ENCODE measurements around the gene LUC7L.
"Not testable (repeated sequence)": the region's sequence is repeated elsewhere in the genome, so short reads cannot be mapped to it uniquely, and the experiment has no call there.

LUC7L gene

DNA sequence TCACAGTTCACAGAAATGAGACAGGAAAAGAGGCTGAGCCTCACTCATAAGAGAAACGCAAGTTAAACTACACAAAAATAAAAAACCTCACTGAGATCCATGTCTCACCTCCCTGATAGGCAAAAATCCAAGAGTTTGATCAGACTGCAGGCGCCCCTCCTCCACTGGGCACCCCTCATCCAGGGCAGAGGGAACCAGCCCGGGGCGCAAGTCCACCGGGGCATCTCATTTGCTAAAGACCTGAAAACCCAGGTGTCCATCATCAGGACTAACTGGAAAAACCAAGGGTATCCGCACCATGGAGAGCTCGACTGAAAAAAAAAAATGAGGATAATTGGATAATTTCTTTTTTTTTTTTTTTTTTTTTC lies 74.2 kb downstream of the LUC7L start:
- no peak for DNase-seq (ENCODE audit: low spot score)
- TF ChIP-seq, protein P1, sequence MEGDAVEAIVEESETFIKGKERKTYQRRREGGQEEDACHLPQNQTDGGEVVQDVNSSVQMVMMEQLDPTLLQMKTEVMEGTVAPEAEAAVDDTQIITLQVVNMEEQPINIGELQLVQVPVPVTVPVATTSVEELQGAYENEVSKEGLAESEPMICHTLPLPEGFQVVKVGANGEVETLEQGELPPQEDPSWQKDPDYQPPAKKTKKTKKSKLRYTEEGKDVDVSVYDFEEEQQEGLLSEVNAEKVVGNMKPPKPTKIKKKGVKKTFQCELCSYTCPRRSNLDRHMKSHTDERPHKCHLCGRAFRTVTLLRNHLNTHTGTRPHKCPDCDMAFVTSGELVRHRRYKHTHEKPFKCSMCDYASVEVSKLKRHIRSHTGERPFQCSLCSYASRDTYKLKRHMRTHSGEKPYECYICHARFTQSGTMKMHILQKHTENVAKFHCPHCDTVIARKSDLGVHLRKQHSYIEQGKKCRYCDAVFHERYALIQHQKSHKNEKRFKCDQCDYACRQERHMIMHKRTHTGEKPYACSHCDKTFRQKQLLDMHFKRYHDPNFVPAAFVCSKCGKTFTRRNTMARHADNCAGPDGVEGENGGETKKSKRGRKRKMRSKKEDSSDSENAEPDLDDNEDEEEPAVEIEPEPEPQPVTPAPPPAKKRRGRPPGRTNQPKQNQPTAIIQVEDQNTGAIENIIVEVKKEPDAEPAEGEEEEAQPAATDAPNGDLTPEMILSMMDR (IDR thresholded peaks at IDR 0.05; ENCODE audit: borderline replicate concordance, control extremely low read depth, extremely low read depth, insufficient read depth, missing control alignments): no peak
- in situ Hi-C loops (cut with MboI; ENCODE audit: low sequenced_read_pairs, unreplicated experiment): no loop called here

DNA sequence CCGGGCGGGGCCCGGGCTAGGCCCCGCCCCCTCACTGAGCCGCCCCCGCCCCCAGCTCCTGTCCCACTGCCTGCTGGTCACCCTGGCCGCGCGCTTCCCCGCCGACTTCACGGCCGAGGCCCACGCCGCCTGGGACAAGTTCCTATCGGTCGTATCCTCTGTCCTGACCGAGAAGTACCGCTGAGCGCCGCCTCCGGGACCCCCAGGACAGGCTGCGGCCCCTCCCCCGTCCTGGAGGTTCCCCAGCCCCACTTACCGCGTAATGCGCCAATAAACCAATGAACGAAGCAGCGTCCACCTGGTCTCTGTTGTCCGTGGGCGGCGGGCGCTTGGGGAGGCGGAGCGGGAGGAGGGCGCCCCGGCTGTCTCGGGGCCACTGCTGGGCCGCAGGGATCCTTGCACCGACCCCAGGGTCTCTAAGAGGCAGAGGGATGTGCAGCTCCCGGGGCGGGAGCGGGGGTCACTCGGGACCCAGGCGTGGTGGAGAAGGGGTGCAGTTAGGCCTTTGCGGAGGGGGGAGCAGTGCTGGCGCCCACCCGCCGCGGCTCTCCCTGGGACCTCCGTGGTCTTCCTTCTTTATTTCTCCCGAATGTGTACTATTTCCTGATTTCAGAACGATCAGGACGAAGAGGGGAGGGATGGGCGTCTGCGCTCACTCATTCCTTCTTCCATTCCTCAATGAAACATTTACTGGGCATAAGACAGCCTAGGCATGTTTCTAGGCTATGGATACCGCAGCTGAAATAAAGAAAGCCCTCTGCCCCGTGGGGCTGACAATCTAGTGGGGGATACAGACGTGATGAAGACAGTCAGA lies 74.8 kb downstream of the LUC7L start:
- in situ Hi-C loops (cut with MboI; ENCODE audit: low sequenced_read_pairs, unreplicated experiment): no loop called here
- TF ChIP-seq, protein P1 (IDR thresholded peaks at IDR 0.05; ENCODE audit: borderline replicate concordance, control extremely low read depth, extremely low read depth, insufficient read depth, missing control alignments): no peak
- peak; percentile 80 for DNase-seq (ENCODE audit: low spot score)

DNA sequence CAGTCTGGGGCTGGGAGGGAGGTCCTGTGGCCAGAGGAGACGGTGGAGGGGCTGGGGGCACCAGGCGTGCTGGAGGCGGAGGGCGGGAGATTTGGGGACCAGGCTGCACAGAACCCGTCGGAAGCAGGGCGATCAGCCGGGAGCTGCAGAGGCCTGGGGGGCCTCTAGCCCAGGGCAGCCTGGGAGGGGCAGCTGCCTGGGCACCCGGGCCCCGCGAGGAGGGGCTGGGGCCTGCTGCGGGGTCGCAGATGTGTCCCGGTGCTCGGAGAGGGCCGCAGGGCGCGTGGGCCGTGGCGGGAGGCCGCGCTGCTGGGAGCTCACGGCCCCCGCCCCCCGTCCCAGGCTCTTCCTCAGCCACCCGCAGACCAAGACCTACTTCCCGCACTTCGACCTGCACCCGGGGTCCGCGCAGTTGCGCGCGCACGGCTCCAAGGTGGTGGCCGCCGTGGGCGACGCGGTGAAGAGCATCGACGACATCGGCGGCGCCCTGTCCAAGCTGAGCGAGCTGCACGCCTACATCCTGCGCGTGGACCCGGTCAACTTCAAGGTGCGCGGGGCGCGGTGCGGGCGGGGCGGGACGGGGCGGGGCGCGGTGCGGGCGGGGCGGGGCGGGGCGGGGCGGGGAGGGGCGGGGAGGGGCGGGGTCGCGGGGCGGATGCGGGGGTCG lies 75.6 kb downstream of the LUC7L start:
- in situ Hi-C loops (cut with MboI; ENCODE audit: low sequenced_read_pairs, unreplicated experiment); DNase-seq (ENCODE audit: low spot score): not testable (repeated sequence)

DNA sequence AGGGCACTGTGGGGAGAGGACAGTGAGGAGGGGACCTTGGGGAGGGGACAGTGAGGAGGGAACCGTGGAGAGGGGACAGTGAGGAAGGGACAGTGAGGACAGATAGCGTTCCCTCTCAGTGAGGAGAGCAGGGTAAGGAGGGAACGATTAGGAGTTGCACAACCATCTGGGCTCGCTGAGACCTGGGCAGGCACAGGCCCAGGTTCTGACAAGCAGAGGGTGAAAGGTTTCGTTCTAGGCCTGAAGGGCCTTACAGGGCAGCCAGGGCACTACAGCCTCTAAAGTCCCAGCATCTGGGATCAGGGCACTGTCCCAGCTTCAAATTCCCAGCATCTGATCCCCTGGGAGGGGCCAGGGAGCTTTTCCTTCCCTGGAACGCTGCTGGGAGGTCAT lies 76.1 kb downstream of the LUC7L start:
- DNase-seq (ENCODE audit: low spot score); in situ Hi-C loops (cut with MboI; ENCODE audit: low sequenced_read_pairs, unreplicated experiment): not testable (repeated sequence)

DNA sequence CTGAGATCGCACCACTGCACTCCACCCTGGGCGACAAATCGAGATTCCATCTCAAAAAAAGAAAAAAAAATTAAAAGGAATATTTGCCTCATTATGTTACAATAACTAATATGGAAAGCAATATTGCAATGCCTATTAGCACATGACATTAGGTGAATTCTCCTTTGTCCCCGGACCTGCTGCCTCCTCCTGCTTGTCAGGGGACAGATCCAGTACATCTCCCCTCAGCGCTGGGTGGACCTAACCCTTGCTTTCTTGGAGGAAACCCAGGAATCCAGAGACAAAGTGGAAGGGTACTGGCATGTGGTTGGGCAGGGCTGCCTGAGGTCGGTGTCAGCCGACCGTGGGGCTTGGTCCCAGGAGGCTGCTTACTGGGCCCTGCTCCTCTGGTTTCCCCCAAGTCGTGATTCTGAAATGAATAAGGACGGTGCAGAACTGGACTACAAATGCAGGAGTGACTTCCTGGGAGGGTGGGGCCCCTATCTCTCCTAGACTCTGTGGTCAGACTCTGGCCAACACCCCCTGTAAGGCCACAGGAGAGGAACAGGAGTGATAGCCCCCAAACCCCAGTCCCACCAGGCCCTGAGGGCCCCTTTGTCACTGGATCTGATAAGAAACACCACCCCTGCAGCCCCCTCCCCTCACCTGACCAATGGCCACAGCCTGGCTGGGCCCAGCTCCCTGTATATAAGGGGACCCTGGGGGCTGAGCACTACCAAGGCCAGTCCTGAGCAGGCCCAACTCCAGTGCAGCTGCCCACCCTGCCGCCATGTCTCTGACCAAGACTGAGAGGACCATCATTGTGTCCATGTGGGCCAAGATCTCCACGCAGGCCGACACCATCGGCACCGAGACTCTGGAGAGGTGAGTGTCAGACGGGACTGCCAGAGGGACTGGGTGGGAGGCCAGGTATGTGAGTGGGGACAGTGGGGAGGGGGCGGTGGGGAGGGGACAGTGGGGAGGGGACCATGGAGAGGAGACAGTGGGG lies 76.8 kb downstream of the LUC7L start, which contains the start of gene HBZ:
Gene HBZ, plus strand, starts transcription at position 504 of the 988 bp plus-strand sequence. Its CDS starts 266 bp downstream, at position 770.
- TF ChIP-seq, protein P1 (IDR thresholded peaks at IDR 0.05; ENCODE audit: borderline replicate concordance, control extremely low read depth, extremely low read depth, insufficient read depth, missing control alignments): no peak
- DNase-seq (ENCODE audit: low spot score): peak; percentile 19
- in situ Hi-C loops (cut with MboI; ENCODE audit: low sequenced_read_pairs, unreplicated experiment): no loop called here

DNA sequence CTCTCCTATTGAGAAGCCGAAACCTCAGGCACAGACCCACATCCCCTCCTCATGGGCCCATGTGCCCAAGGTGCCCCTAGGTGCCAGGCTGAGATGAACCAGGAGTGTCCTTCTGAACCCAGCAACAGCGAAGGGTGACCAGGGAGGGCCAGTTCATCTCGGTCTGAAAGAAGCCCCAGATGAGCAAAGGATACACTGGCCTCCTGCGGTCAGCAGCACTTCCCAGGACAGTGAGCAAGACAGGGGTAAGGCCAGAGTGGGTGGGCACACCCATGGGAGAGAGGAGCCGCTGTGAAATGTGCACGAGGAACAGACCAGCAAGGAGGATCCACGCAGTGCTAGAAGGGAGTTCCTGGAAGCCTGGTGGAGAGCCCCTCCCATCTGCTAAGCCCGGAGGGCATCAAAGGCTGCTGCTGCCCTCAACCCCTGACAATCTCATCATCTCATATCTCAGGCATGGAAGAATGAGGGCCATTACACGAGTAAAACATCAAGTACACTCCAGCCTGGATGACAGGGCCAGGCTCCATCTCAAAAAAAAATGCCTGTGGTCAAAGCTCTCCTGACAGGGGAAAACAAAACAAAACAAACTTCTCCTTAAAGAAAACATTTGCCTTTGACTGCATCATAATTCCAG lies 80.1 kb downstream of the LUC7L start:
- no peak for DNase-seq (ENCODE audit: low spot score)
- TF ChIP-seq, protein P1 (IDR thresholded peaks at IDR 0.05; ENCODE audit: borderline replicate concordance, control extremely low read depth, extremely low read depth, insufficient read depth, missing control alignments): no peak
- in situ Hi-C loops (cut with MboI; ENCODE audit: low sequenced_read_pairs, unreplicated experiment): no loop called here

DNA sequence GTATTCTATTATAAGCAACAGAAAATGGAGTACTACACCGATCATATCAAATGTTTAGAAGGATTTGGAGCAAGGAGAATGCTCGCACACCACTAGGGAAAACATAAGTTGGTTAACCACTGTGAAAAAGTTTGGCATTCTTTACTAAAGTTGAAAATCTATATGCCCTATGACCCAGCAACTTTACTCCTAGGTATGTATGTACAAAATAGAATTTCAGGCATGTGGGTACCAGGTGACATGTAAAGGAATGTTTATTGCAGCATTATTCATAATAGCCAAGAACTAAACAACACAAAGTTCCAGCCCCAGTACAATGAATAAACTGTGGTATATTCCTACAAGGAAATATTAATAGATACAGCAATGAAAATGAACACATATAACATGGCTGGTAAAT lies 82.6 kb downstream of the LUC7L start:
- TF ChIP-seq, protein P1 (IDR thresholded peaks at IDR 0.05; ENCODE audit: borderline replicate concordance, control extremely low read depth, extremely low read depth, insufficient read depth, missing control alignments): no peak
- DNase-seq (ENCODE audit: low spot score): no peak
- in situ Hi-C loops (cut with MboI; ENCODE audit: low sequenced_read_pairs, unreplicated experiment): no loop called here

Measured in GM13976 (cell line).